ENCODE data around the gene PTPRG. TPM values are rescaled to one million over a fixed set of nuclear protein-coding genes. Genes with fewer than 3 reads are reported as not detected.

Gene PTPRG
- total and polyA plus RNA-seq, 10 of the 15 experiments (the other 5 are each of a cell fraction or from before 2014, with no cell fraction given): 0.29 to 20.7 (median 1.4) TPM

DNA sequence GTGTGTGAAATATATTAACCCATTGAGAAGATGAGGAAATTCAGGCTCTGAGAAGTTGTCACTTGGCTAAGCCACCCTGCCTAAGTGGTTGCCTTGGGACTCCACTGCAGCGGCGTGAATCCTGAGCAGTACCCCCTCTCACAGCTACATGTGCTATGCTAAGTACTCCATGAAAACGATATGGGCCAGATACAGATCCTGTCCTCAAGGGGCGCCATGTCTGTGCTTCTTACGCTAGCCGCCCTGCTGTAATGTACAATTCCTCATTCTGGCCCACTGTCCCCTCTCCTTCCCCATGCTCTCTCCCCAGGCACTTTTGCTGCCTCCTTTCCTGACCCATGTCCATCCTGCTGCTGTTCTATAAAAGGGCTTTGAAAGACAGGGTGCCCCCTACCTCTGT is 671.7 kb downstream of the PTPRG start:
- Histone ChIP-seq H3K9me3 (replicated peaks; ENCODE audit: control insufficient read depth, insufficient read depth, low read length) (no peaks in the 10 kb centered on the region), H3K9ac (ENCODE audit: control insufficient read depth, insufficient read depth, low read length) (no peak overlapping the region), H3K27me3 (replicated peaks in 1 of 2; ENCODE audit: control insufficient read depth in 2 of 2, insufficient read depth in 2 of 2, low read length in 1 of 2) (no peaks in the 10 kb centered on the region; a peak in 1 of 4 replicates), H3K27ac (ENCODE audit: control insufficient read depth, insufficient read depth) (no peak overlapping the region), H2AFZ (ENCODE audit: control insufficient read depth, low read depth, low read length) (no peak overlapping the region), H3K4me3 (no peak overlapping the region), H3K4me2 (ENCODE audit: control insufficient read depth, insufficient read depth) (no peak overlapping the region), H3K4me1 (ENCODE audit: control insufficient read depth, insufficient read depth, low read length) (no peaks in the 10 kb centered on the region), H3K36me3 (ENCODE audit: control insufficient read depth in 2 of 2, insufficient read depth in 2 of 2, low read length in 1 of 2) (no peaks in the 10 kb centered on the region), H3K79me2 (ENCODE audit: control insufficient read depth, insufficient read depth, low read length) (no peaks in the 10 kb centered on the region), H4K20me1 (ENCODE audit: control insufficient read depth, insufficient read depth) (no peaks in the 10 kb centered on the region)
- in situ Hi-C loops (cut with MboI) (no loop called here), intact Hi-C loops (cut with micrococcal nuclease; ENCODE audit: unreplicated experiment) (no loop called here)
- SMC1A ChIA-PET (ENCODE audit: uncharacterized antibody, unreplicated experiment): interaction anchor here (1.3 kb wide), 1 partner anchor 24 kb away, joined by 4 read pairs; no protein-coding TSS in a partner anchor
- DNase-seq (ENCODE audit: low read depth, low spot score) (no peak), FAIRE-seq (no peak), ATAC-seq (no peak)
- 59% methylated on average over 6 of the region's 6 CpGs for WGBS (ENCODE audit: insufficient coverage, insufficient replicate concordance, low lambda C conversion rate, missing lambda C conversion rate)
- no TSS peak for BruUV-seq (replicated peaks)
- CTCF ChIA-PET: interaction anchor here (0.7 kb wide), 1 partner anchor 15 kb away, joined by 3 read pairs; no protein-coding TSS in a partner anchor
- POLR2A ChIA-PET: no interaction called here
- RAD21 ChIA-PET (ENCODE audit: unreplicated experiment): interaction anchor here (1.0 kb wide), 1 partner anchor 32 kb away, joined by 3 read pairs; no protein-coding TSS in a partner anchor
- TF ChIP-seq, protein P1, sequence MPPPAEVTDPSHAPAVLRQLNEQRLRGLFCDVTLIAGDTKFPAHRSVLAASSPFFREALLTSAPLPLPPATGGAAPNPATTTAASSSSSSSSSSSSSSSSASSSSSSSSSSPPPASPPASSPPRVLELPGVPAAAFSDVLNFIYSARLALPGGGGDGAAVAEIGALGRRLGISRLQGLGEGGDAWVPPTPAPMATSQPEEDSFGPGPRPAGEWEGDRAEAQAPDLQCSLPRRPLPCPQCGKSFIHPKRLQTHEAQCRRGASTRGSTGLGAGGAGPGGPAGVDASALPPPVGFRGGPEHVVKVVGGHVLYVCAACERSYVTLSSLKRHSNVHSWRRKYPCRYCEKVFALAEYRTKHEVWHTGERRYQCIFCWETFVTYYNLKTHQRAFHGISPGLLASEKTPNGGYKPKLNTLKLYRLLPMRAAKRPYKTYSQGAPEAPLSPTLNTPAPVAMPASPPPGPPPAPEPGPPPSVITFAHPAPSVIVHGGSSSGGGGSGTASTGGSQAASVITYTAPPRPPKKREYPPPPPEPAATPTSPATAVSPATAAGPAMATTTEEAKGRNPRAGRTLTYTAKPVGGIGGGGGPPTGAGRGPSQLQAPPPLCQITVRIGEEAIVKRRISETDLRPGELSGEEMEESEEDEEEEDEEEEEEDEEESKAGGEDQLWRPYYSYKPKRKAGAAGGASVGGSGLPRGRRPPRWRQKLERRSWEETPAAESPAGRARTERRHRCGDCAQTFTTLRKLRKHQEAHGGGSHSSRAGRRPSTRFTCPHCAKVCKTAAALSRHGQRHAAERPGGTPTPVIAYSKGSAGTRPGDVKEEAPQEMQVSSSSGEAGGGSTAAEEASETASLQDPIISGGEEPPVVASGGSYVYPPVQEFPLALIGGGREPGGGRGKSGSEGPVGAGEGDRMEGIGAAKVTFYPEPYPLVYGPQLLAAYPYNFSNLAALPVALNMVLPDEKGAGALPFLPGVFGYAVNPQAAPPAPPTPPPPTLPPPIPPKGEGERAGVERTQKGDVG (CRISPR knock-in tag; IDR thresholded peaks at IDR 0.05): no peak
- TF ChIP-seq SUPT20H (IDR thresholded peaks at IDR 0.05; ENCODE audit: borderline replicate concordance, control insufficient read depth, low read depth, low read length): no peak
- no peak for TF ChIP-seq BRCA1 (IDR thresholded peaks at IDR 0.05; ENCODE audit: low read depth, low read length)
- TF ChIP-seq RBBP5 (conservative IDR thresholded peaks at IDR 0.05): no peak
- no peak for TF ChIP-seq ZNF274 (IDR thresholded peaks at IDR 0.05; ENCODE audit: insufficient read depth, insufficient read length)
- TF ChIP-seq, protein P2, sequence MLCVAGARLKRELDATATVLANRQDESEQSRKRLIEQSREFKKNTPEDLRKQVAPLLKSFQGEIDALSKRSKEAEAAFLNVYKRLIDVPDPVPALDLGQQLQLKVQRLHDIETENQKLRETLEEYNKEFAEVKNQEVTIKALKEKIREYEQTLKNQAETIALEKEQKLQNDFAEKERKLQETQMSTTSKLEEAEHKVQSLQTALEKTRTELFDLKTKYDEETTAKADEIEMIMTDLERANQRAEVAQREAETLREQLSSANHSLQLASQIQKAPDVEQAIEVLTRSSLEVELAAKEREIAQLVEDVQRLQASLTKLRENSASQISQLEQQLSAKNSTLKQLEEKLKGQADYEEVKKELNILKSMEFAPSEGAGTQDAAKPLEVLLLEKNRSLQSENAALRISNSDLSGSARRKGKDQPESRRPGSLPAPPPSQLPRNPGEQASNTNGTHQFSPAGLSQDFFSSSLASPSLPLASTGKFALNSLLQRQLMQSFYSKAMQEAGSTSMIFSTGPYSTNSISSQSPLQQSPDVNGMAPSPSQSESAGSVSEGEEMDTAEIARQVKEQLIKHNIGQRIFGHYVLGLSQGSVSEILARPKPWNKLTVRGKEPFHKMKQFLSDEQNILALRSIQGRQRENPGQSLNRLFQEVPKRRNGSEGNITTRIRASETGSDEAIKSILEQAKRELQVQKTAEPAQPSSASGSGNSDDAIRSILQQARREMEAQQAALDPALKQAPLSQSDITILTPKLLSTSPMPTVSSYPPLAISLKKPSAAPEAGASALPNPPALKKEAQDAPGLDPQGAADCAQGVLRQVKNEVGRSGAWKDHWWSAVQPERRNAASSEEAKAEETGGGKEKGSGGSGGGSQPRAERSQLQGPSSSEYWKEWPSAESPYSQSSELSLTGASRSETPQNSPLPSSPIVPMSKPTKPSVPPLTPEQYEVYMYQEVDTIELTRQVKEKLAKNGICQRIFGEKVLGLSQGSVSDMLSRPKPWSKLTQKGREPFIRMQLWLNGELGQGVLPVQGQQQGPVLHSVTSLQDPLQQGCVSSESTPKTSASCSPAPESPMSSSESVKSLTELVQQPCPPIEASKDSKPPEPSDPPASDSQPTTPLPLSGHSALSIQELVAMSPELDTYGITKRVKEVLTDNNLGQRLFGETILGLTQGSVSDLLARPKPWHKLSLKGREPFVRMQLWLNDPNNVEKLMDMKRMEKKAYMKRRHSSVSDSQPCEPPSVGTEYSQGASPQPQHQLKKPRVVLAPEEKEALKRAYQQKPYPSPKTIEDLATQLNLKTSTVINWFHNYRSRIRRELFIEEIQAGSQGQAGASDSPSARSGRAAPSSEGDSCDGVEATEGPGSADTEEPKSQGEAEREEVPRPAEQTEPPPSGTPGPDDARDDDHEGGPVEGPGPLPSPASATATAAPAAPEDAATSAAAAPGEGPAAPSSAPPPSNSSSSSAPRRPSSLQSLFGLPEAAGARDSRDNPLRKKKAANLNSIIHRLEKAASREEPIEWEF (IDR thresholded peaks at IDR 0.05; ENCODE audit: insufficient replicate concordance, low read depth, low read length): no peak
- no peak for TF ChIP-seq SUZ12 (IDR thresholded peaks at IDR 0.05; ENCODE audit: unreplicated experiment)
- TF ChIP-seq KLF5 (IDR thresholded peaks at IDR 0.05; ENCODE audit: partially characterized antibody): no peak
- TF ChIP-seq YBX1 (IDR thresholded peaks at IDR 0.05): no peak
- TF ChIP-seq KAT2A (conservative IDR thresholded peaks at IDR 0.05; ENCODE audit: control insufficient read depth, low read depth, low read length): no peak
- TF ChIP-seq, protein P3, sequence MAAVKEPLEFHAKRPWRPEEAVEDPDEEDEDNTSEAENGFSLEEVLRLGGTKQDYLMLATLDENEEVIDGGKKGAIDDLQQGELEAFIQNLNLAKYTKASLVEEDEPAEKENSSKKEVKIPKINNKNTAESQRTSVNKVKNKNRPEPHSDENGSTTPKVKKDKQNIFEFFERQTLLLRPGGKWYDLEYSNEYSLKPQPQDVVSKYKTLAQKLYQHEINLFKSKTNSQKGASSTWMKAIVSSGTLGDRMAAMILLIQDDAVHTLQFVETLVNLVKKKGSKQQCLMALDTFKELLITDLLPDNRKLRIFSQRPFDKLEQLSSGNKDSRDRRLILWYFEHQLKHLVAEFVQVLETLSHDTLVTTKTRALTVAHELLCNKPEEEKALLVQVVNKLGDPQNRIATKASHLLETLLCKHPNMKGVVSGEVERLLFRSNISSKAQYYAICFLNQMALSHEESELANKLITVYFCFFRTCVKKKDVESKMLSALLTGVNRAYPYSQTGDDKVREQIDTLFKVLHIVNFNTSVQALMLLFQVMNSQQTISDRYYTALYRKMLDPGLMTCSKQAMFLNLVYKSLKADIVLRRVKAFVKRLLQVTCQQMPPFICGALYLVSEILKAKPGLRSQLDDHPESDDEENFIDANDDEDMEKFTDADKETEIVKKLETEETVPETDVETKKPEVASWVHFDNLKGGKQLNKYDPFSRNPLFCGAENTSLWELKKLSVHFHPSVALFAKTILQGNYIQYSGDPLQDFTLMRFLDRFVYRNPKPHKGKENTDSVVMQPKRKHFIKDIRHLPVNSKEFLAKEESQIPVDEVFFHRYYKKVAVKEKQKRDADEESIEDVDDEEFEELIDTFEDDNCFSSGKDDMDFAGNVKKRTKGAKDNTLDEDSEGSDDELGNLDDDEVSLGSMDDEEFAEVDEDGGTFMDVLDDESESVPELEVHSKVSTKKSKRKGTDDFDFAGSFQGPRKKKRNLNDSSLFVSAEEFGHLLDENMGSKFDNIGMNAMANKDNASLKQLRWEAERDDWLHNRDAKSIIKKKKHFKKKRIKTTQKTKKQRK (IDR thresholded peaks at IDR 0.05; ENCODE audit: low read depth, low read length): no peak
- no peak for TF ChIP-seq NRF1 (conservative IDR thresholded peaks at IDR 0.05; ENCODE audit: low read depth, low read length)
- no peak for TF ChIP-seq POLR2A (IDR thresholded peaks at IDR 0.05; ENCODE audit: low read depth, low read length)
- no peak for TF ChIP-seq PML (IDR thresholded peaks at IDR 0.05; ENCODE audit: low read length)
